HG03460 (cell line): ENCODE data around the gene ZNF396.

ENCODE experiments used
- ATAC-seq: cut with Tn5 transposase; IDR thresholded peaks from one replicate; pipeline ENCODE4 v1.9.1; 2021; ENCODE audit not compliant: unreplicated experiment

Gene ZNF396

GRCh38 chr18:35343488-35343935 lies 33.6 kb downstream of the ZNF396 start:
- no peak for ATAC-seq

DNA sequence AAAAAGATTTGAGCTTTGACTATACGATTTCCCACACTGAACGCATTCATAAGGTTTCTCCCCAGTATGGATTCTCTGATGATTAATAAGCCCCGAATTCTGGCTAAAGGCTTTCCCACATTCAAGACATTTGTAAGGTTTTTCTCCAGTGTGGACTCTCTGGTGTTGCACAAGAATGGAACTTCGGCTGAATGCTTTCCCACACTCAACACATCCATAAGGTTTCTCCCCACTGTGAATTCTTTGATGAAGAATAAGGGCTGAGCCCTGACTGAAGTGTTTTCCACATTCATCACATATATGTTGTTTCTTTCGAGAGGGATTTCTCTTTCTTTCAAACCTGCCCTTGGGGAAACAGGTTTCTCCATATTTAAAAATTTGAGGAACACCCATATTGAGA lies 39.9 kb downstream of the ZNF396 start:
- no peak for ATAC-seq

- ATAC-seq = no peak
Measured at GRCh38 chr18:35335866-35336265, 41.3 kb downstream of the ZNF396 start.

DNA sequence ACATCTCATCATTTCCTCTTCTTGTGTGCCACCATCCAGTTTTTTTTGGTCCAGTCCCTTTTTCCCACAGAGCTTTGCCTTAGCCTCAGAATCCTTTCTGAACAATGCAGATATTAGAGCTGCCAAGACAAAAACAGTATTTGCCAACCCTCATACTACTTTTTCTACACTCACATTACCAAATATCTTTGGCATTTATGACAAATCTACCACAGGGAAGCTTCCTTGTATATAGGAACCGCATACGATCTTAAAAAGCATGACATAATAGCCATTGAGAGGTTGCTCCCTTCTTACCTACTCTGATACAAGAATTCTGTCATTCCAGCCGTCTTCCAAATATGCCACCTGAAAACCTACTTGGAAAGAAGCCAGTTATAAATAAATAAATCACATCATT lies 42.3 kb downstream of the ZNF396 start:
- ATAC-seq = no peak

GRCh38 chr18:35334212-35334611 lies 42.9 kb downstream of the ZNF396 start:
- no peak for ATAC-seq

DNA sequence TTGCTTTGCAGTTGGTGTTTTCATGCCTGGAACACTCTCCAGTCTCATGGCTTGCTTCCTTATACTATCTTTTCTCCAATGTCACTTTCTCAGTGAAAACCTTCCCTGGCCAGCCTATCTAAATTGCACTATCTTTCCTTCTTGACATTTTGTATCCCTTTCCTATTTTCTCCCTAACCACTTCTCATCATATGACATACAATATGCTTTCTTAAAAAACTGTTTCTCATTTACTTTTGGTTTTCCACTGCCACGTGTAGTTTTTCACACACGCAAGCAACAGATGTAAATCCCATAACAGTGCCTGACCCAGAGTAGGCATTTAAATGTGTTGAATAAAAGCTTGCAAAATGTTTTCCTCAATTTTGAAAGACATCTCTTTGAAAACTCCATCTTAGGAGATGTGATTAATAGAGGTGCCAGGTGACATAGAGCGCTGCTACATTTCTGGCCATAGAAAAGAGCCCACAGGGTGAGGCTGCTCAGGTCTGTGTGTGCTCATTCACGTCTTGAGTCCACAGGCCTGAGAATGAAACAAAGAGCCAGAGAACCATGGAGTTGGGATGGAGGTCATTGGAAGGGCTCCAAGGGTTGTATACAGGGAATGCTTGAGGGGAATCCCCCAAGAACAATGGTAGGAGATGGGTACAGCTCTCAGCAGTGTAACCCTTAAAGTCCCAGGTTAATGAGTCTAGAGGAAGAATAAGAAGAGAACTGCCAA lies 45.6 kb downstream of the ZNF396 start:
- ATAC-seq = no peak

GRCh38 chr18:35328868-35329267 lies 48.3 kb downstream of the ZNF396 start:
- ATAC-seq = no peak

GRCh38 chr18:35326695-35327387 lies 50.3 kb downstream of the ZNF396 start:
- ATAC-seq = no peak

- no peak for ATAC-seq
Measured at GRCh38 chr18:35324926-35325655, 52.0 kb downstream of the ZNF396 start.

DNA sequence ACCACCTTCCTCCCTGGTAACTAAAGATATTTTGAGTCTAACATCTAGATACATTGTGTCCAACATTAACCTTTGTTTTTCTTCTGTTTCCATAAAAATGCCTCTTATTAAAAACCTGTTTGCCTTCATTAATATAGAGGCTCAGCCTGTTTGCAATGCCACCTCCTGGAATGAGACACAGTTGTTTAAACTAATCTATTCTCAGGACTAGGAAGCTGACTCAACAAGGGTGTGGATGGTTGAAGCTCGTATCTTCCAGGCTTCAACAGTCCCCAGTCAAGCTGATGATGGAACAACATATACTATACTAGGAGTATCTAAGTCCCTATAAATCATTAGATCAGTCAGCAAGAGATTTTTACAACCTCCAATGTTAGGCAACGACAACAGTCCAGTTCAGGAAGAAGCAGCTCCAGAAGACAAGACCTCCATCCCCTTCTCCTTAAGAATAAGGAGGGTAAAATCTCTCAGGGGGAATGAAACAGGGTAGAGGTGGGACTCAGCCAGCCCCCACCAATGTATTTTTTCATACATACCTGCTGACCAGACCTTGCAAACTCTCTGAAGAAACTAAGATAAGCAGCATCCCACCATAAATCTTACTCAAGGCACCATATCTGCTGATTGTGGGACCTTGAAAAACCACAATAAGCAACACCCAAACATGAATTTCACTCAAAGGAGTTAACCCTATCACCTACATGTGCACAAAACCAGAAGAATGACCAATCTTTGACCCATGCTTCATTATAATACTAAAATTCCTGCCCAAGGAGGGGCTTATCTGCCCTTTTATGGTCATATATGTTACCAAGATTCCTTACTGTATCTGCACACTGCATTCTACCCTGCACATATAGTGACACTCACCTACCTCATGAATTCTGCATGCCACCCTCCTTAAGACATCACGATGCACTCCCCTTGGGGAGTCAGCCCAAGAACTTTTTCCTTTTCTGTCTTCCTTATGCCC lies 54.4 kb downstream of the ZNF396 start:
- no peak for ATAC-seq
